Measurements from ENCODE around the gene GSTT2B. TPM values are rescaled to one million over a fixed set of nuclear protein-coding genes. Genes with fewer than 3 reads are reported as not detected.
"Not testable (repeated sequence)": the region's sequence is repeated elsewhere in the genome, so short reads cannot be mapped to it uniquely, and the experiment has no call there.

GSTT2B gene
- total and polyA plus RNA-seq, 9 donors, result 1.4 to 44.5 (median 5.8) TPM

- H3K4me3 ChIP-seq (ENCODE audit: low read length); H3K27me3 ChIP-seq (ENCODE audit: control insufficient read depth, insufficient read depth, low read length); DNase-seq; H3K36me3 ChIP-seq (ENCODE audit: control insufficient read depth, insufficient read depth, low read length); H3K9me3 ChIP-seq (replicated peaks; ENCODE audit: control insufficient read depth, low read depth, low read length); H3K27ac ChIP-seq (ENCODE audit: low read length): not testable (repeated sequence)
- WGBS (ENCODE audit: insufficient coverage), result no CpG with 5 or more reads among the region's 10 CpGs
- H3K4me1 ChIP-seq (ENCODE audit: control insufficient read depth, insufficient read depth, low read length), result peaks cover 77% of the 10 kb centered on the region
These were observed 53.6 kb downstream of the GSTT2B start for GRCh38 chr22:23907423-23907822.

Other genes starting within 250 kb of the GSTT2B start
- 5.2 TPM for gene ZNF70, start 210.1 kb downstream of the GSTT2B start, total RNA-seq
- 1 to 10 TPM; 3.9 to 6.9 (median 4.9) TPM for gene ZNF70, start 210.1 kb downstream of the GSTT2B start, polyA plus RNA-seq (ENCODE audit: insufficient read depth in 1 of 8, insufficient read length in 8 of 8, low replicate concordance in 1 of 8)
- 0.40 TPM for gene VPREB3, start 206.8 kb downstream of the GSTT2B start, total RNA-seq
- 1 to 10 TPM in 5 of 8 donors, under 1 TPM in 2, not detected in 1; 0.60 to 2.1 (median 1.1) TPM for gene VPREB3, start 206.8 kb downstream of the GSTT2B start, polyA plus RNA-seq (ENCODE audit: insufficient read depth in 1 of 8, insufficient read length in 8 of 8, low replicate concordance in 1 of 8)
- gene C22orf15, start 198.2 kb downstream of the GSTT2B start, total RNA-seq, result 0.66 TPM
- under 1 TPM; 0.14 to 0.65 (median 0.43) TPM for gene C22orf15, start 198.2 kb downstream of the GSTT2B start, polyA plus RNA-seq (ENCODE audit: insufficient read depth in 1 of 8, insufficient read length in 8 of 8, low replicate concordance in 1 of 8)
- gene CHCHD10, start 193.2 kb downstream of the GSTT2B start, total RNA-seq, result 47.8 TPM
- gene CHCHD10, start 193.2 kb downstream of the GSTT2B start, polyA plus RNA-seq (ENCODE audit: insufficient read depth in 1 of 8, insufficient read length in 8 of 8, low replicate concordance in 1 of 8), result 10 to 100 TPM; 36.7 to 78.7 (median 50.0) TPM
- gene MMP11, start 188.3 kb downstream of the GSTT2B start, total RNA-seq, result 8.9 TPM
- 10 to 100 TPM in 5 of 8 donors, 1 to 10 TPM in 3; 5.6 to 16.8 (median 12.1) TPM for gene MMP11, start 188.3 kb downstream of the GSTT2B start, polyA plus RNA-seq (ENCODE audit: insufficient read depth in 1 of 8, insufficient read length in 8 of 8, low replicate concordance in 1 of 8)
- gene SMARCB1, start 174.2 kb downstream of the GSTT2B start, total RNA-seq, result 43.0 TPM
- 100 to 1,000 TPM in 2 of 8 donors, 10 to 100 TPM in 6; 62.4 to 114 (median 84.7) TPM for gene SMARCB1, start 174.2 kb downstream of the GSTT2B start, polyA plus RNA-seq (ENCODE audit: insufficient read depth in 1 of 8, insufficient read length in 8 of 8, low replicate concordance in 1 of 8)
- gene DERL3, start 122.2 kb downstream of the GSTT2B start, total RNA-seq, result 0.62 TPM
- gene DERL3, start 122.2 kb downstream of the GSTT2B start, polyA plus RNA-seq (ENCODE audit: insufficient read depth in 1 of 8, insufficient read length in 8 of 8, low replicate concordance in 1 of 8), result 1 to 10 TPM in 6 of 8 donors, under 1 TPM in 2; 0.76 to 1.8 (median 1.5) TPM
- gene SLC2A11, start 103.3 kb downstream of the GSTT2B start, total RNA-seq, result 6.2 TPM
- 1 to 10 TPM; 2.8 to 8.4 (median 6.1) TPM for gene SLC2A11, start 103.3 kb downstream of the GSTT2B start, polyA plus RNA-seq (ENCODE audit: insufficient read depth in 1 of 8, insufficient read length in 8 of 8, low replicate concordance in 1 of 8)
- 179 TPM for gene MIF, start 66.8 kb downstream of the GSTT2B start, total RNA-seq
- gene MIF, start 66.8 kb downstream of the GSTT2B start, polyA plus RNA-seq (ENCODE audit: insufficient read depth in 1 of 8, insufficient read length in 8 of 8, low replicate concordance in 1 of 8), result 100 to 1,000 TPM; 123 to 209 (median 180) TPM
- 0.80 TPM for gene DDTL, start 5.7 kb upstream of the GSTT2B start, total RNA-seq
- 1 to 10 TPM; 2.9 to 6.5 (median 4.1) TPM for gene DDTL, start 5.7 kb upstream of the GSTT2B start, polyA plus RNA-seq (ENCODE audit: insufficient read depth in 1 of 8, insufficient read length in 8 of 8, low replicate concordance in 1 of 8)
- 70.3 TPM for gene DDT, start 13.2 kb upstream of the GSTT2B start, total RNA-seq
- gene DDT, start 13.2 kb upstream of the GSTT2B start, polyA plus RNA-seq (ENCODE audit: insufficient read depth in 1 of 8, insufficient read length in 8 of 8, low replicate concordance in 1 of 8), result 10 to 100 TPM; 39.8 to 78.8 (median 58.3) TPM
- 0.18 TPM for gene GSTT2, start 18.9 kb upstream of the GSTT2B start, total RNA-seq
- gene GSTT2, start 18.9 kb upstream of the GSTT2B start, polyA plus RNA-seq (ENCODE audit: insufficient read depth in 1 of 8, insufficient read length in 8 of 8, low replicate concordance in 1 of 8), result 1 to 10 TPM in 4 of 8 donors, under 1 TPM in 3, not detected in 1; 0.28 to 2.0 (median 1.0) TPM
- not detected for gene GSTT4, start 44.3 kb upstream of the GSTT2B start, total RNA-seq
- gene GSTT4, start 44.3 kb upstream of the GSTT2B start, polyA plus RNA-seq (ENCODE audit: insufficient read depth in 1 of 8, insufficient read length in 8 of 8, low replicate concordance in 1 of 8), result under 1 TPM in 1 of 8 donors, not detected in 7; 0.12 TPM
- gene CABIN1, start 50.1 kb upstream of the GSTT2B start, total RNA-seq, result 24.4 TPM
- 10 to 100 TPM; 25.9 to 38.2 (median 30.1) TPM for gene CABIN1, start 50.1 kb upstream of the GSTT2B start, polyA plus RNA-seq (ENCODE audit: insufficient read depth in 1 of 8, insufficient read length in 8 of 8, low replicate concordance in 1 of 8)
- 0.40 TPM for gene SUSD2, start 220.3 kb upstream of the GSTT2B start, total RNA-seq
- 1 to 10 TPM in 5 of 8 donors, under 1 TPM in 3; 0.41 to 2.6 (median 1.1) TPM for gene SUSD2, start 220.3 kb upstream of the GSTT2B start, polyA plus RNA-seq (ENCODE audit: insufficient read depth in 1 of 8, insufficient read length in 8 of 8, low replicate concordance in 1 of 8)

All from muscle of leg (tissue), 11 donors.